Skeletal muscle satellite cell (primary cell): ENCODE data around the gene TK1.
A peak's percentile ranks its signal among the peaks of the same experiment; 100 is the strongest.

Experiments
- H3K27me3 ChIP-seq: 2 replicates; pipeline ENCODE4 v1.7.0; 2013; ENCODE audit warnings: low read length; ENCODE audit not compliant: control insufficient read depth, insufficient read depth
- H3K36me3 ChIP-seq: 2 replicates; pipeline ENCODE4 v1.7.0; 2013; ENCODE audit warnings: mild to moderate bottlenecking, control low read depth, low read length; ENCODE audit not compliant: insufficient read depth
- H3K4me1 ChIP-seq: 2 replicates; pipeline ENCODE4 v1.7.0; 2013; ENCODE audit warnings: low read length; ENCODE audit not compliant: control insufficient read depth, insufficient read depth
- H3K4me2 ChIP-seq: 2 replicates; pipeline ENCODE4 v1.7.0; 2013; ENCODE audit warnings: mild to moderate bottlenecking, low read length
- H3K4me3 ChIP-seq: 2 replicates; pipeline ENCODE4 v1.7.0; 2013; ENCODE audit warnings: low read length
- H3K9ac ChIP-seq: 2 replicates; pipeline ENCODE4 v1.7.0; 2013; ENCODE audit warnings: mild to moderate bottlenecking, low read depth, low read length, moderate library complexity
- H3K9me3 ChIP-seq: replicated peaks from 2 replicates; pipeline ENCODE4 v1.7.0; 2013; ENCODE audit warnings: mild to moderate bottlenecking, control low read depth, low read length

The TK1 gene

DNA sequence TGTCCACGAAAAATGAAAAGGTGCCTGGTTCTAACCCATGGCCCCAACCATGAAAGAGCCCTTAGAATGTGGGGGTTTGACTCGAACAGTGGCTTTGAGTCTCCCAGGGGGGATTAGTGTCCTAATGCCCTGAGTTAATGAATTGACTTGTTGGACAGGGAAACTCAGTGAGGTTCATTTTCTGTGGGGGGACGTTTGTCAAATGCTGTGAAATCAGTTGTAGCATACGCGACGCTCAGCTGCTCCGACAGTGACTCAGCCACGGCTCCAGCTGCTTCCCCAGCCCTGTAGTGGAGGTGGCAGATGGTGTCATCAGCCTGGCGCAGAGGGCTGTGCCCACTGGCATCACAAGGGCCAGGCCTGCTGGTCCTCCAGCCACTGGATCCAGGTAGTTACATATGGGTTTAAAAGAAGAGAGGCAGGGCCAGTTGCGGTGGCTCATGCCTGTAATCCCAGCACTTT lies 40.6 kb upstream of the TK1 start:
- Histone ChIP-seq H3K9ac (no peak overlapping the region), H3K4me2 (peak overlapping the region; percentile 71)

DNA sequence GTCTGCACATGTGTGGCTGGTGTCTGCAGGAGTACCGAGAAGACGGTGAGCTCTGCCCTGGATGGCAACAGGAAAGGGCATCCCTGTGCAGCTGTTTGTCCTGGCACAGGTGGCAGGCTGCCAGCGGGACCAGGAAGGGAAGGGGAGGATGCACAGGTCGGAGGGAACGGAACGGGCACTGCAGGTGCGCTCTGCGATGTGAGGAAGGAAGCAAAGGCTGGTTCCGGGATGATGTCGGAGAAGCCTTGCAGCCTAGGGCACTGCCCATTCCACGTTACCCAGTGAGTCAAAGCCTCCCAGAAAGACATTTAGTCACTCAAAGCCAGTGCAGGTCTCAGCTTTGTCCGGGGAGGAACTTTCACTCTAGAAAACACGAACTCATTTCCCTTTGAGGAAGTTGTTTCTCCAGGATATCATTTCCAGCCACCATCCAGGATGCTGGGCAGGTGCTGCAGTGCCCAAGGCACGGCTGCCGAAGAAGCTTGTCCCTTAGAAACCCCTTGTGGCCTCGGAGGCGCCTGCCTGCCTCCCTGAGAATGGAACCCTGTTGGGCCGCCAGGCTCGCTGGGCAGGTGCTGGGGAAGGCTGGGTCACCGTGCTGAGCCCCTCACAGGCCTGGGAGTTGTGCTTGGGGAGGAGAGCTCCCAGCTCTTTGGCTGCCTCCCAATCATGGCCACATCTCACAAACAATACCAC lies 40.1 kb upstream of the TK1 start:
- peaks cover 11% of the 10 kb centered on the region for H3K36me3 ChIP-seq
- H3K9me3 ChIP-seq: no peaks in the 10 kb centered on the region
- H3K4me2 ChIP-seq: peak overlapping the region; percentile 71
- H3K27me3 ChIP-seq: peaks cover 12% of the 10 kb centered on the region
- peak overlapping the region; percentile 22 for H3K4me3 ChIP-seq
- H3K4me1 ChIP-seq: peaks cover 24% of the 10 kb centered on the region
- no peak overlapping the region for H3K9ac ChIP-seq

More for the DNA sequence above, 40.6 kb upstream of the TK1 start:
- peak overlapping the region; percentile 22 for H3K4me3 ChIP-seq
- peaks cover 24% of the 10 kb centered on the region for H3K4me1 ChIP-seq
- peaks cover 10% of the 10 kb centered on the region for H3K36me3 ChIP-seq
- H3K9me3 ChIP-seq: no peaks in the 10 kb centered on the region
- H3K27me3 ChIP-seq: peaks cover 17% of the 10 kb centered on the region

DNA sequence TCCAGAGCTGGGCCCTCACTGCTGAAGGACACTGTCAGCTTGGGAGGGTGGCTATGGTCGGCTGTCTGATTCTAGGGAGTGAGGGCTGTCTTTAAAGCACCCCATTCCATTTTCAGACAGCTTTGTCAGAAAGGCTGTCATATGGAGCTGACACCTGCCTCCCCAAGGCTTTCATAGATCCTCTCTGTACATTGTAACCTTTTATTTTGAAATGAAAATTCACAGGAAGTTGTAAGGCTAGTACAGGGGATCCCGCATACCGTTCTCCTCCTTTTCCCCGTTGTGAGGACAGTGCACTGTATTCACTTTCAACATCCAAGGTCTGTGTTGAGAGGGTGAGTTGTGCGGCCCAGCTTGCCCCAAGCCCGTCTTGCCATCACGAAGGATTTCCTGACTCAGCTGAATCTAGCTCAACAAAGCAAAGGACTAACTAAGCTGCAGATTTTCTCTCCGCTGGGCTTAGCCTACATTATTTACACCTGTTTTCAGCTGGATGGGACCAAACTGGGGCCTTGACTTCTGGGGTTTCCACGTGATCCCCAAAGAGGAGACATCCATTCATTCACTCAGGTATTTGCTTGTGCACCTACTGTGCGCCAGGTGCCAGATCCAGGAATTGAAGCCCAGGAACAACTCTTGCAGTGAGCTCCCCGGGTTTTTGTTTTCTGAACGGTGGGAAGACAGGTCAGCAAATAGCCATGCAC lies 39.4 kb upstream of the TK1 start:
- H3K27me3 ChIP-seq: peaks cover 7% of the 10 kb centered on the region
- H3K4me3 ChIP-seq: no peak overlapping the region
- no peak overlapping the region for H3K9ac ChIP-seq
- H3K36me3 ChIP-seq: peaks cover 15% of the 10 kb centered on the region
- H3K9me3 ChIP-seq: no peaks in the 10 kb centered on the region
- H3K4me1 ChIP-seq: peaks cover 24% of the 10 kb centered on the region
- peak overlapping the region; percentile 71 for H3K4me2 ChIP-seq

DNA sequence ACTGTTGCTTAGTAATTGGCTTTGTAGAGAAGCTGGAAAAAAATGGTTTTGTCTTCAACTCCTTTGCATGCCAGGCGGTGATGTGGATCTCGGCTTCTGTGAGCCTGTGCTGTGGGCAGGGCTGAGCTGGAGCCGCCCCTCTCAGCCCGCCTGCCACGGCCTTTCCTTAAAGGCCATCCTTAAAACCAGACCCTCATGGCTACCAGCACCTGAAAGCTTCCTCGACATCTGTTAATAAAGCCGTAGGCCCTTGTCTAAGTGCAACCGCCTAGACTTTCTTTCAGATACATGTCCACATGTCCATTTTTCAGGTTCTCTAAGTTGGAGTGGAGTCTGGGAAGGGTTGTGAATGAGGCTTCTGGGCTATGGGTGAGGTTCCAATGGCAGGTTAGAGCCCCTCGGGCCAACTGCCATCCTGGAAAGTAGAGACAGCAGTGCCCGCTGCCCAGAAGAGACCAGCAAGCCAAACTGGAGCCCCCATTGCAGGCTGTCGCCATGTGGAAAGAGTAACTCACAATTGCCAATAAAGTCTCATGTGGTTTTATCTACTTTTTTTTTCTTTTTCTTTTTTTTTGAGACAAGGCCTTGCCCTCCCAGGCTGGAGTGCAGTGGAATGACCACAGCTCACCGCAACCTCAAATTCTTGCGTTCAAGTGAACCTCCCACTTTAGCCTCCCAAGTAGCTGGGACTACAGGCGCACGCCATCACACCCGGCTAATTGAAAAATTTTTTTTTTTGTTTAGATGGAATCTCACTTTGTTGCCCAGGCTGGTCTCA lies 38.4 kb upstream of the TK1 start:
- Histone ChIP-seq H3K4me1 (peaks cover 24% of the 10 kb centered on the region), H3K27me3 (no peaks in the 10 kb centered on the region), H3K9me3 (no peaks in the 10 kb centered on the region), H3K4me2 (peak overlapping the region; percentile 50), H3K36me3 (peaks cover 15% of the 10 kb centered on the region), H3K4me3 (no peak overlapping the region), H3K9ac (no peak overlapping the region)

DNA sequence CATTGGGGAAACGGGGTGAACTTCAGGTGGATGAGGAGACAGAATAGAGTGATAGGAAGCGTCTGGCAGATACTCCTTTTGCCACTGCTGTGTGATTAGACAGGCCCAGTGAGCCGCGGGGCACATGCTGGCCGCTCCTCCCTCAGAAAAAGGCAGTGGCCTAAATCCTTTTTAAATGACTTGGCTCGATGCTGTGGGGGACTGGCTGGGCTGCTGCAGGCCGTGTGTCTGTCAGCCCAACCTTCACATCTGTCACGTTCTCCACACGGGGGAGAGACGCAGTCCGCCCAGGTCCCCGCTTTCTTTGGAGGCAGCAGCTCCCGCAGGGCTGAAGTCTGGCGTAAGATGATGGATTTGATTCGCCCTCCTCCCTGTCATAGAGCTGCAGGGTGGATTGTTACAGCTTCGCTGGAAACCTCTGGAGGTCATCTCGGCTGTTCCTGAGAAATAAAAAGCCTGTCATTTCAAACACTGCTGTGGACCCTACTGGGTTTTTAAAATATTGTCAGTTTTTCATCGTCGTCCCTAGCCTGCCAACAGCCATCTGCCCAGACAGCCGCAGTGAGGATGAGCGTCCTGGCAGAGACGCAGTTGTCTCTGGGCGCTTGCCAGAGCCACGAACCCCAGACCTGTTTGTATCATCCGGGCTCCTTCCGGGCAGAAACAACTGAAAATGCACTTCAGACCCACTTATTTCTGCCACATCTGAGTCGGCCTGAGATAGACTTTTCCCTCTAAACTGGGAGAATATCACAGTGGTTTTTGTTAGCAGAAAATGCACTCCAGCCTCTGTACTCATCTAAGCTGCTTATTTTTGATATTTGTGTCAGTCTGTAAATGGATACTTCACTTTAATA lies 37.6 kb upstream of the TK1 start:
- H3K9me3 ChIP-seq: no peaks in the 10 kb centered on the region
- H3K4me2 ChIP-seq: peak overlapping the region; percentile 50
- H3K4me1 ChIP-seq: peaks cover 24% of the 10 kb centered on the region
- no peaks in the 10 kb centered on the region for H3K27me3 ChIP-seq
- H3K9ac ChIP-seq: no peak overlapping the region
- H3K4me3 ChIP-seq: peak overlapping the region; percentile 21
- H3K36me3 ChIP-seq: peaks cover 19% of the 10 kb centered on the region

DNA sequence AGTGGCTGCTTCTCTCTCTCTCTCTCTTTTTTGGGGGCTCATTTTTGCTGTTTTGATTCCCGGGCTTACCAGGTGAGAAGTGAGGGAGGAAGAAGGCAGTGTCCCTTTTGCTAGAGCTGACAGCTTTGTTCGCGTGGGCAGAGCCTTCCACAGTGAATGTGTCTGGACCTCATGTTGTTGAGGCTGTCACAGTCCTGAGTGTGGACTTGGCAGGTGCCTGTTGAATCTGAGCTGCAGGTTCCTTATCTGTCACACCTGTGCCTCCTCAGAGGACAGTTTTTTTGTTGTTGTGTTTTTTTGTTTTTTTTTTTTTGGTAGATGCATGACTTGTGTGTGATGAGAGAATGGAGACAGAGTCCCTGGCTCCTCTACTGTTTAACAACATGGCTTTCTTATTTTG lies 36.9 kb upstream of the TK1 start:
- no peaks in the 10 kb centered on the region for H3K27me3 ChIP-seq

DNA sequence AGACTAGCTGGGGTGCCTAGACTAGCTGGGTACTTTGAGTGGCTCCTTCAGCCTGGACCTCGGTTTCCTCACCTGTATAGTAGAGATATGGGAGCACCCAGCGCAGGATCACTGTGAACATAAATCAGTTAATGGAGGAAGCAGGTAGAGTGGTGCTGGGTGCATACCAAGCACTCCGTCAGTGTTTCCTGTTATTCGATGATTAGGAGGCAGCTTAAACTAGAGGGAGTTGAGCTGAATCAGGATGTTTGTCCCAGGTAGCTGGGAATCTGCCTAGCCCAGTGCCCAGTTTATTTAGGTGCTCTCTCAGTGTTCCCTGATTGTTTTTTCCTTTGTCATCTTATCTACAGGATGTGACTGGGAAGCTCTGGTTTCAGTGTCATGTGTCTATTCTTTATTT lies 36.2 kb upstream of the TK1 start:
- H3K4me2 ChIP-seq: no peak overlapping the region
- peaks cover 24% of the 10 kb centered on the region for H3K4me1 ChIP-seq
- no peaks in the 10 kb centered on the region for H3K9me3 ChIP-seq
- no peaks in the 10 kb centered on the region for H3K27me3 ChIP-seq
- no peak overlapping the region for H3K9ac ChIP-seq
- H3K4me3 ChIP-seq: no peak overlapping the region
- H3K36me3 ChIP-seq: peaks cover 19% of the 10 kb centered on the region

More for the DNA sequence above, 36.9 kb upstream of the TK1 start:
- Histone ChIP-seq H3K4me3 (no peak overlapping the region), H3K4me1 (peaks cover 24% of the 10 kb centered on the region), H3K4me2 (no peak overlapping the region), H3K9me3 (no peaks in the 10 kb centered on the region), H3K36me3 (peaks cover 19% of the 10 kb centered on the region), H3K9ac (no peak overlapping the region)

DNA sequence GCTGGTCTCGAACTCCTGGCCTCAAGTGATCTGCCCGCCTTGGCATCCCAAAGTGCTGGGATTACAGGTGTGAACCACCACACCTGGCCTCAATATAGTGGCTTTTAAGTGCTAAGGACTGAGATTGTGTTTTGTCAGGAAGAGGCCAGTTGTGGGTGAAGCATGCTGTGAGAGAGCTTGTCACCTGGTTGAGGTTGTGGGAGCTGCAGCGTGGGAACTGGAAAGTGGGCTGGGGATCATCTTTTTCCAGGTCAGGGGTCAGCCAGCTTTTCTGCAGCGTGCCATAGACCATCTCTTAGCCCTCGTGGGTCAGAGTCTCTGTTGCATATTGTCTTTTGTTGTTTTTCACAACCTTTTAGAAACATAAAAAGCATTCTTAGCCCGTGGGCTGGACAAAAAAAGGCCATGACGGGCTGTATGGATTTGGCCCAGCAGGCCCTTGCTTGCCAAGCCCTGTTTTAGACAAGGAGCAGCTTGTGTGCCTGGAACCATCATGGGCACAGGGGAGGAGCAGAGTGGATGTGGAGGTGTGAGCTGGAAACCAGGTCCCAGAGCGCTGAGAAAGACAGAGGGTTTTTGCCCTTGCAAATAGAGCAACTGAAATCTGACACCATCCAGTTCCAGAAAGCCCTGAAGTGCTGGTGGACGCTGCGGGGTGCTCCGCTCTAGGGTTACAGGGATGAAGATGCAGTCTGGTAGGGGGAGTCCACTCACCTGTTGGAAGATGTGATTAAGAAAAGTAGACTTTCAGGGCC lies 32.7 kb upstream of the TK1 start:
- Histone ChIP-seq H3K9me3 (no peaks in the 10 kb centered on the region), H3K4me1 (peaks cover 19% of the 10 kb centered on the region), H3K27me3 (no peaks in the 10 kb centered on the region), H3K4me3 (no peak overlapping the region), H3K36me3 (peaks cover 22% of the 10 kb centered on the region), H3K4me2 (no peak overlapping the region), H3K9ac (no peak overlapping the region)

DNA sequence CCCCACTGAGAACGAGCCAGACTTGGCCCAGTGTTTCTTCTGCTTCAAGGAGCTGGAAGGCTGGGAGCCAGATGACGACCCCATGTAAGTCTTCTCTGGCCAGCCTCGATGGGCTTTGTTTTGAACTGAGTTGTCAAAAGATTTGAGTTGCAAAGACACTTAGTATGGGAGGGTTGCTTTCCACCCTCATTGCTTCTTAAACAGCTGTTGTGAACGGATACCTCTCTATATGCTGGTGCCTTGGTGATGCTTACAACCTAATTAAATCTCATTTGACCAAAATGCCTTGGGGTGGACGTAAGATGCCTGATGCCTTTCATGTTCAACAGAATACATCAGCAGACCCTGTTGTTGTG lies 27.8 kb upstream of the TK1 start:
- peak overlapping the region; percentile 89 for H3K9ac ChIP-seq

DNA sequence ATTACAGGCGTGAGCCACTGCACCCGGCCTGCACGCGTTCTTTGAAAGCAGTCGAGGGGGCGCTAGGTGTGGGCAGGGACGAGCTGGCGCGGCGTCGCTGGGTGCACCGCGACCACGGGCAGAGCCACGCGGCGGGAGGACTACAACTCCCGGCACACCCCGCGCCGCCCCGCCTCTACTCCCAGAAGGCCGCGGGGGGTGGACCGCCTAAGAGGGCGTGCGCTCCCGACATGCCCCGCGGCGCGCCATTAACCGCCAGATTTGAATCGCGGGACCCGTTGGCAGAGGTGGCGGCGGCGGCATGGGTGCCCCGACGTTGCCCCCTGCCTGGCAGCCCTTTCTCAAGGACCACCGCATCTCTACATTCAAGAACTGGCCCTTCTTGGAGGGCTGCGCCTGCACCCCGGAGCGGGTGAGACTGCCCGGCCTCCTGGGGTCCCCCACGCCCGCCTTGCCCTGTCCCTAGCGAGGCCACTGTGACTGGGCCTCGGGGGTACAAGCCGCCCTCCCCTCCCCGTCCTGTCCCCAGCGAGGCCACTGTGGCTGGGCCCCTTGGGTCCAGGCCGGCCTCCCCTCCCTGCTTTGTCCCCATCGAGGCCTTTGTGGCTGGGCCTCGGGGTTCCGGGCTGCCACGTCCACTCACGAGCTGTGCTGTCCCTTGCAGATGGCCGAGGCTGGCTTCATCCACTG lies 27.3 kb upstream of the TK1 start, which contains the start of gene BIRC5:
Gene BIRC5, plus strand, starts transcription at position 238 of the 690 bp plus-strand sequence. Its CDS starts 64 bp downstream, at position 302.
- peak within 1 kb of the TSS; percentile 89 for H3K9ac ChIP-seq
- no peaks in the 10 kb centered on the region for H3K9me3 ChIP-seq
- peak within 1 kb of the TSS; percentile 97 for H3K4me3 ChIP-seq
- peak within 1 kb of the TSS; percentile 94 for H3K4me2 ChIP-seq
- H3K36me3 ChIP-seq: peaks cover 4% of the 10 kb centered on the region
- H3K4me1 ChIP-seq: peaks cover 14% of the 10 kb centered on the region
- no peaks in the 10 kb centered on the region for H3K27me3 ChIP-seq

More for the DNA sequence above, 27.8 kb upstream of the TK1 start:
- no peaks in the 10 kb centered on the region for H3K27me3 ChIP-seq
- H3K9me3 ChIP-seq: no peaks in the 10 kb centered on the region
- peaks cover 5% of the 10 kb centered on the region for H3K36me3 ChIP-seq
- H3K4me3 ChIP-seq: peak overlapping the region; percentile 97
- peak overlapping the region; percentile 94 for H3K4me2 ChIP-seq
- H3K4me1 ChIP-seq: peaks cover 14% of the 10 kb centered on the region
